Adipose tissue (tissue), 3 donors: ENCODE measurements around the gene KRTAP10-3. TPM values are rescaled to one million over a fixed set of nuclear protein-coding genes. Genes with fewer than 3 reads are reported as not detected.

ENCODE experiments used
- H3K27ac ChIP-seq: one replicate; pipeline ENCODE4 v1.5.1; 2013; ENCODE audit warnings: low read depth, low read length
- WGBS, 3 donors: extraction: QIAGEN DNeasy Blood & Tissue Kit; methylation state at CpG; one replicate each; pipeline ENCODE4 v1.1.7; 2013; 5-methylcytosine and 5-hydroxymethylcytosine counted together
- polyA plus RNA-seq, 3 donors: library from polyadenylated mRNA; stranded (reverse); fragments of 200-250 nt; gene quantifications; one replicate each; pipeline ENCODE4 v1.2.3, GENCODE V29; 2013
- donor health status: healthy with polysubstance abuse.
- donor health status: Bipolar disorder and iron deficiency.
- donor health status: healthy.

Gene KRTAP10-3
- polyA plus RNA-seq, 3 donors, result not detected

DNA sequence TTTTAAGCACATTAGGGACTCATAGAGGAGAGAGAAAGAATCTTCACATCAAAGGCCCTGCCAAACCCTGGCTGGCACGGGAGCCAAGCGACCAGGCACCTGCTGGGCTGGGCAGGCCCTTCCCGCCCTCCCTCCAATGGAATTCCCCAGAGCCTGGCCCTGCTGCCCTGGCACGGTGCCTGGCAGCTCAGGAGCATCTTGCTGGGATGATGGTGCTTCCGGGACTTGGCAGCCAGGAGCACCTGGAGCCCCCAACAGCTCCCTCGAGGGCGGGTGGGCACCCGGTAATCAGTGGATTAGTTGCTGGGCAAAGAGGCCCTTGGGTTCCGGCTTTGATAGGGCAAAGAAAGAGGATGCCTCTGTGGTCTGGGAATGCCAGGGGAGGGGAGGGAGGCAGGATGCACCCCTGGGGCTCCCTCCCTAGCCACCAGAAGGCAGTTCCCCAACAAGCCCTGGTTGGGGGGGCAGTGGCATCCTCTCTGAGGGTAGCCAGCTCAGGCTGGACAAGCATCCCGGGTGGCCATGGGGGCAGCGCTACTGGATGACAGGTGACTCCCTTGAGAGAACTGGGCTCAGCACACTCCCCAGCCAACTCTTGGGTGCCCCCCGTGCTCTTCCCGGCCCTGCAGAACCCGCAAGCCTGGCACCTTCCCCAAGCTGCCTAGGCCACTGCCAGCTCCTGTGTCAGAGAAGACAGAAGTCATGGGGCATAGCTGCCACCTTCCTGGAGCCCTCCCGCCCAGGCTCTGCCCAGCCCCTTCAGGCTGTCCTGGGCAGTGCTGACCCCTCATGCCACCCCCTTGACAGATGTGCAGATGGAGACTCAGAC is 45.0 kb downstream of the KRTAP10-3 start:
- 68 to 82% (median 80%) methylated on average over 15 of the region's 15 CpGs for WGBS, 3 donors

DNA sequence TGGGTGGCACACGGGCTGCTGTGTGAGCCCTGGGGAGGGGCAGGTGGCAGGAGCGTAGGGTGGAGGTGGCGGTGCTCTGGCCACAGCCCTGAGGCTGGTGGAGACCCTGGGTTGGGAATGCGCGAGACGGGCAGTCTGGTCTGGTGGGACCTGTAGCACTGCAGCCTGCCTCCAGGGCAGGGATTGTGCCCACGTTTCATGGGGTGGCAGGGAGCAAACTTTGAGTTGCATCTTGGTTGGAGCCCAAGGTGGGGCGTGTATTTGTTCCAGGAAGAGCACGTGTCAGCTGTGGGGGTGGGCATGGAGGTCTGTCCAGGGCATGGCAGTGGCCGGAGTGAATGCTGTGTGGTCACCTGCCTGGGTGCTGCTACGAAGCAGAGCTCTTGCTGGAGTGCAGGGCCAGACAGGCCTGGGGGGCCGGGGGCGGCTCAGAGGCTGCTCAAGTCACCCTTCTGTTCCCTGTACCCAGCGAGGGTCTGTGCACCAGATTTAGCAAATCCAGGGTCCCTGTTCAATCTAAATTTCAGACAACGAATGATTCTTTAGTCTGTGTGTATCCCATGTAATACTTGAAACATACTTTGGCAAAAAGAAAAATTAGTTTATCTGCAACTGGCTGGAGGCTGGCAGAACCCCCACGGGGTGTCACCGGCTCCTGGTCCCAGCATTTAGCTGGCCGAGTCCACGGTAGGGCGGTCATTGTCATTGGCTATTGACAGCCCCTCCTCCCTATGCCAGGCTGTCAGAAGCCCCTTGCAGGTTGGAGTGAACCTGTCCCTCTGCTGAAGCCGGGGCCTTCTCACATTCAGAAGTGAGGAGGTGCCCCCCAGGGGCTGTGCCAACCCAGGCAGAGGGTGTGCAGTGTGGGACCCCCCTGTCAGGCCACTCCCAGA is 45.9 kb downstream of the KRTAP10-3 start:
- no peak overlapping the region for H3K27ac ChIP-seq
- WGBS, 3 donors, result 77 to 83% (median 77%) methylated on average over 21 of the region's 21 CpGs

More for the DNA sequence above, 45.0 kb downstream of the KRTAP10-3 start:
- no peak overlapping the region for H3K27ac ChIP-seq

DNA sequence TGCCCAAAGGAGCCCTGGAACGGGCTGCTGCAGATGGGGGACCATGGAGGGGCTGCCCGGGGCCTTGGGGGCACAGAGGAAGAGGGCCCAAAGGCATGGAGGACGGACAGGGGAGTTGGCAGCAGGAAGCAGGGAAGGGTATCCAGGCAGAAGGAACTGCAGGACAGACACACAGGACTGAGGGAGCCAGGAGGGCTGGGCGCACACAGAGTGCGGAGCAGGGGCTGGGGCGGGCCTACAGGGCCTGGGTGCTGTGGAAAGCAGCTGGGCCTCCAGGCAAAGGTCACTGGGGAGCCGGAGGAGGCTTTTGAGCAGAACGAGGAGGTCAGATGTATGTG is 46.7 kb downstream of the KRTAP10-3 start:
- 74 to 81% (median 81%) methylated on average over 8 of the region's 8 CpGs for WGBS, 3 donors
- H3K27ac ChIP-seq, result no peak overlapping the region

GRCh38 chr21:44511219-44511937 is 47.2 kb downstream of the KRTAP10-3 start:
- WGBS, 3 donors, result 82 to 84% (median 82%) methylated on average over 11 of the region's 11 CpGs

GRCh38 chr21:44510508-44511218 is 47.9 kb downstream of the KRTAP10-3 start:
- 4 to 10% (median 7%) methylated on average over 33 to 36 of the region's 36 CpGs for WGBS, 3 donors
- H3K27ac ChIP-seq, result no peak overlapping the region

More at GRCh38 chr21:44511219-44511937, 47.2 kb downstream of the KRTAP10-3 start:
- no peak overlapping the region for H3K27ac ChIP-seq

DNA sequence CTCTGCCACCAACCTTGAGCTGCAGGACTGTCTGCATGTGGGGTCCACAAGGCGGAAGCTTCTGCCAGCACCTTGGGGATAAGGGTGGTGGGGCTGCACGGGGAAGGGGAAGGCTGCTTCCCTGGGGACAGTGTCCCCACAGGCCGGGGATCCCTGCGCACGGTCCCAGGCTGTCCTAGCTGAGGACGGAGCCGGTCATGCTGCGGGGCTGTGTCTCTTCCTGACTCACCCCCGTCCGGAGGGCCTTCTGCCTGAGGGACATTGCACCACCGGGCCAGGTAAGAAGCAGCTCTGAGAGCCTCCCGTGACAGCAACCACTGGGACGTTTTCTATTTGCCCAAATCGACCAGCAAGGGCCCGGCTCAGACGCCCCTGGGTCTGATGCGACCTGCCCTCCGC is 48.5 kb downstream of the KRTAP10-3 start:
- 46 to 63% (median 54%) methylated on average over 18 of the region's 18 CpGs for WGBS, 3 donors

DNA sequence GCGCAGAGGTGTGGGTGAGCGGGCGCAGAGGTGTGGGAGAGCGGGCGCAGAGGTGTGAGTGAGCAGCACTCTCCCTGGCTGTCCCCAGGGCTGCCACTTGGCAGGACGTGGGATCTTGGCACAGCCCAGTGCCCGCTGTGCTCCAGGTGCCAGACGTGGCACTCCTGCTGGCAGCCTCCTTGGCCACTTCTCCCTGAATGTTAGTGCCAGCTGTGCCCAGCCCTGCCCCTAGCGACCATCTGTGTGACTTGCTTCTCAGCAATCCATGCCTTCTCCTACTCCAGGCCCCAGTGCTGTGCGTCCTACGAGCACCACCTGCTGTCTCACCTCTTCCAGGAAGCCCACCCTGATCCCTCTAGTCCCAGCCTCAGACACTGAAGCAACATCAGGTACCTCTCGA is 49.1 kb downstream of the KRTAP10-3 start:
- no peak overlapping the region for H3K27ac ChIP-seq
- WGBS, 3 donors, result 40 to 77% (median 76%) methylated on average over 10 to 12 of the region's 12 CpGs

More for the DNA sequence above, 48.5 kb downstream of the KRTAP10-3 start:
- no peak overlapping the region for H3K27ac ChIP-seq

GRCh38 chr21:44508711-44509445 is 49.7 kb downstream of the KRTAP10-3 start:
- 78 to 83% (median 81%) methylated on average over 30 of the region's 30 CpGs for WGBS, 3 donors

DNA sequence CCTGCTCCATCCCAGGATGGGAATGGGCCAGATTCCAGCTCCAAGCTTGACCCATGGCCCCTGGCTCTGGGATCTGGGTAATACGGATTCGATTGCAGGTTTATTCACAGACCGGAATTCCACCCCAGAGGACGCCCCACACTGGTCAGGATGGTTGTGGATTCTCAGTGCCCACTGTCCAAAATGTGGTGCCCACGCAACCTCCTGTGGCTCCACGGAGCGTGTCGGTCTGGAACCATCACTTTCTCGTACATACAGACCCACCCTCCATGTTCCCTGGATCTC is 50.2 kb downstream of the KRTAP10-3 start:
- H3K27ac ChIP-seq, result no peak overlapping the region
- 75 to 84% (median 82%) methylated on average over 9 of the region's 9 CpGs for WGBS, 3 donors

More at GRCh38 chr21:44508711-44509445, 49.7 kb downstream of the KRTAP10-3 start:
- no peak overlapping the region for H3K27ac ChIP-seq

Other genes starting within 250 kb of the KRTAP10-3 start
- gene CFAP410, start 219.4 kb downstream of the KRTAP10-3 start, polyA plus RNA-seq, result 10 to 100 TPM; 27.4 to 40.0 (median 30.3) TPM
- gene TRPM2, start 205.2 kb downstream of the KRTAP10-3 start, polyA plus RNA-seq, result 1 to 10 TPM in 2 of 3 donors, under 1 TPM in 1; 0.72 to 4.2 (median 1.9) TPM
- gene LRRC3, start 103.3 kb downstream of the KRTAP10-3 start, polyA plus RNA-seq, result 1 to 10 TPM in 2 of 3 donors, under 1 TPM in 1; 0.81 to 2.4 (median 2.1) TPM
- not detected for gene KRTAP10-1, start 18.6 kb downstream of the KRTAP10-3 start, polyA plus RNA-seq
- gene KRTAP10-2, start 7.3 kb downstream of the KRTAP10-3 start, polyA plus RNA-seq, result under 1 TPM in 1 of 3 donors, not detected in 2; 0.22 TPM
- not detected for gene KRTAP10-4, start 14.9 kb upstream of the KRTAP10-3 start, polyA plus RNA-seq
- gene KRTAP10-5, start 21.8 kb upstream of the KRTAP10-3 start, polyA plus RNA-seq, result not detected
- gene KRTAP10-6, start 33.7 kb upstream of the KRTAP10-3 start, polyA plus RNA-seq, result not detected
- gene KRTAP10-7, start 41.8 kb upstream of the KRTAP10-3 start, polyA plus RNA-seq, result not detected
- gene KRTAP10-8, start 53.3 kb upstream of the KRTAP10-3 start, polyA plus RNA-seq, result not detected
- not detected for gene KRTAP10-9, start 68.3 kb upstream of the KRTAP10-3 start, polyA plus RNA-seq
- not detected for gene KRTAP10-10, start 78.6 kb upstream of the KRTAP10-3 start, polyA plus RNA-seq
- not detected for gene KRTAP10-11, start 87.6 kb upstream of the KRTAP10-3 start, polyA plus RNA-seq
- not detected for gene KRTAP12-4, start 95.9 kb upstream of the KRTAP10-3 start, polyA plus RNA-seq
- not detected for gene KRTAP12-3, start 99.1 kb upstream of the KRTAP10-3 start, polyA plus RNA-seq
- under 1 TPM in 1 of 3 donors, not detected in 2; 0.79 TPM for gene KRTAP12-2, start 108.1 kb upstream of the KRTAP10-3 start, polyA plus RNA-seq
- gene KRTAP12-1, start 123.4 kb upstream of the KRTAP10-3 start, polyA plus RNA-seq, result not detected
- gene KRTAP10-12, start 138.4 kb upstream of the KRTAP10-3 start, polyA plus RNA-seq, result not detected
- under 1 TPM; 0.07 to 0.56 (median 0.10) TPM for gene TSPEAR, start 152.8 kb upstream of the KRTAP10-3 start, polyA plus RNA-seq
- gene UBE2G2, start 243.0 kb upstream of the KRTAP10-3 start, polyA plus RNA-seq, result 10 to 100 TPM; 29.1 to 70.8 (median 41.5) TPM